OCI-LY7 (cell line): Measurements from ENCODE around the gene IRGQ. TPM values are rescaled to one million over a fixed set of nuclear protein-coding genes. Genes with fewer than 3 reads are reported as not detected.

Experiments
- Bru-seq: library from RNA; stranded (reverse); fragments of 400-500 nt; gene quantifications from one replicate; lab custom pipeline; 2021; lab: Mats Ljungman, UMichigan
- BruChase-seq, 2 experiments: library from RNA; stranded (reverse); fragments of 400-500 nt; gene quantifications; one replicate each; lab custom pipeline; 2021; lab: Mats Ljungman, UMichigan
- BruUV-seq: library from RNA; stranded (reverse); fragments of 400-500 nt; replicated peaks from 2 replicates; lab custom pipeline; 2021; lab: Mats Ljungman, UMichigan
- CTCF ChIA-PET: fragments of 300-600 bp; sonication (Branson Sonifier 250); formaldehyde crosslinking; loops from one replicate; lab custom pipeline; 2022; ENCODE audit warnings: antibody characterized with exemption; ENCODE audit not compliant: unreplicated experiment; lab: Charles Lee
- POLR2A ChIA-PET: fragments of 300-600 bp; sonication (Branson Sonifier 250); formaldehyde crosslinking; loops from one replicate; lab custom pipeline; 2022; ENCODE audit warnings: antibody characterized with exemption; lab: Charles Lee
- DNase-seq: peaks from one replicate; pipeline ENCODE4 v3.0.0-alpha.2; 2015; ENCODE audit warnings: low spot score
- H2AFZ ChIP-seq: fragments of 200-600 bp; sonication (generic), shearing (Covaris generic); 2 replicates; pipeline ENCODE4 v1.6.1; 2014; ENCODE audit warnings: mild to moderate bottlenecking, antibody characterized with exemption, low read length, moderate library complexity
- H3K27ac ChIP-seq: fragments of 200-600 bp; sonication (generic); 2 replicates; pipeline ENCODE4 v1.5.1; 2014; ENCODE audit warnings: mixed run types, low read depth, mild to moderate bottlenecking, moderate library complexity, low read length, inconsistent platforms; ENCODE audit not compliant: poor library complexity, severe bottlenecking
- H3K36me3 ChIP-seq: fragments of 200-600 bp; sonication (generic); 2 replicates; pipeline ENCODE4 v1.6.1; 2014; ENCODE audit warnings: mild to moderate bottlenecking, antibody characterized with exemption, low read length, moderate library complexity, mixed read lengths; ENCODE audit not compliant: insufficient read depth
- H3K4me1 ChIP-seq: fragments of 200-600 bp; sonication (generic); 2 replicates; pipeline ENCODE4 v1.5.1; 2014; ENCODE audit warnings: mild to moderate bottlenecking, low read length; ENCODE audit not compliant: insufficient read depth, poor library complexity, severe bottlenecking
- H3K4me2 ChIP-seq: fragments of 200-600 bp; sonication (generic); 2 replicates; pipeline ENCODE4 v1.6.1; 2014; ENCODE audit warnings: mild to moderate bottlenecking, low read length
- H3K4me3 ChIP-seq: fragments of 200-600 bp; sonication (generic); 2 replicates; pipeline ENCODE4 v1.5.1; 2014; ENCODE audit warnings: mild to moderate bottlenecking, low read depth, low read length; ENCODE audit not compliant: poor library complexity, severe bottlenecking
- H3K79me2 ChIP-seq: fragments of 200-600 bp; sonication (generic); 2 replicates; pipeline ENCODE4 v1.6.1; 2016; ENCODE audit warnings: low read depth, mild to moderate bottlenecking, low read length, moderate library complexity, mixed read lengths; ENCODE audit not compliant: insufficient read depth
- H3K9me2 ChIP-seq: fragments of 200-600 bp; sonication (generic); 2 replicates; pipeline ENCODE4 v1.6.1; 2016; ENCODE audit warnings: mild to moderate bottlenecking, low read length, mixed read lengths; ENCODE audit not compliant: insufficient read depth
- H3K9me3 ChIP-seq: fragments of 200-600 bp; sonication (generic); 2 replicates; pipeline ENCODE4 v1.6.1; 2014; ENCODE audit warnings: mild to moderate bottlenecking, mixed run types, low read length, mixed read lengths
- H4K20me1 ChIP-seq: fragments of 200-600 bp; sonication (generic); 2 replicates; pipeline ENCODE4 v1.6.1; 2014; ENCODE audit warnings: mild to moderate bottlenecking, antibody characterized with exemption, low read length, moderate library complexity, mixed read lengths; ENCODE audit not compliant: insufficient read depth
- CTCF ChIP-seq: fragments of 200-600 bp; sonication (generic); conservative IDR thresholded peaks from 2 replicates; pipeline ENCODE4 v1.5.1; 2014; ENCODE audit warnings: mild to moderate bottlenecking, antibody characterized with exemption, low read length, moderate library complexity, mixed read lengths
- EZH2phosphoT487 ChIP-seq: fragments of 200-600 bp; sonication (generic); IDR thresholded peaks from 2 replicates; pipeline ENCODE4 v1.6.1; 2018; ENCODE audit warnings: low read depth, borderline replicate concordance, mild to moderate bottlenecking, mixed run types, antibody characterized with exemption, low read length, moderate library complexity, mixed read lengths
- intact Hi-C: fragments of 100-400 bp; cut with micrococcal nuclease; formaldehyde crosslinking; loops from one replicate; pipeline ENCODE4 v1.10.0; 2022; ENCODE audit not compliant: unreplicated experiment
- long read RNA-seq: library from polyadenylated mRNA; stranded (forward); transcript quantifications from one replicate; pipeline ENCODE4 v2.0.0, GENCODE V29; 2022
- total RNA-seq, 2 experiments: library from RNA; depleted of rRNA in 1 of 2; stranded (reverse); fragments of >200 nt in 1 of 2; shearing (Covaris generic) in 1 of 2; gene quantifications; 2 replicates each; pipeline ENCODE4 v1.2.3, GENCODE V29; 2014 to 2022

IRGQ gene
- total RNA-seq (2014; rRNA removed; shearing (Covaris generic)): 6.4 and 23.0 TPM in 2 replicates
- 15.1 and 15.3 TPM in 2 replicates for total RNA-seq (2022)
- percentile 59 among the genes with signal in this experiment for Bru-seq, nascent RNA
- BruChase-seq, experiment 1, labeled RNA remaining after a 6-hour chase: percentile 79 among the genes with signal in this experiment
- percentile 88 among the genes with signal in this experiment for BruChase-seq, experiment 2, labeled RNA remaining after a 2-hour chase
- long read RNA-seq, full-length matches to known transcripts: 9 of 10 reads
- long read RNA-seq, partial matches to known transcripts: 0 of 10 reads
- long read RNA-seq, other reads (novel, unspliced or antisense): 1 of 10 reads

GRCh38 chr19:43595999-43596841, at the start of gene IRGQ, which contains the start of gene ZNF576:
Gene IRGQ (minus strand): TSS chr19:43596134. CDS start chr19:43595338, 796 bp downstream.
Gene ZNF576 (plus strand): TSS chr19:43596595. CDS start chr19:43597109, 514 bp downstream.
- peak; percentile 100 for DNase-seq
- Histone ChIP-seq H3K27ac (peak within 1 kb of the TSS; percentile 77), H3K4me1 (peaks cover 13% of the 10 kb centered on the region), H4K20me1 (no peaks in the 10 kb centered on the region; the same call in 1 of the 2 replicates), H3K4me3 (peak within 1 kb of the TSS; percentile 86), H2AFZ (peak within 1 kb of the TSS; percentile 56), H3K79me2 (peaks cover 33% of the 10 kb centered on the region), H3K9me2 (no peaks in the 10 kb centered on the region), H3K4me2 (peak within 1 kb of the TSS; percentile 94), H3K9me3 (no peaks in the 10 kb centered on the region), H3K36me3 (peaks cover 37% of the 10 kb centered on the region)
- POLR2A ChIA-PET: interaction anchor here (0.5 to 2.2 kb wide), 2 partner anchors 21 to 22 kb away, joined by 8 to 9 read pairs; partner anchors contain the start of gene XRCC1
- BruUV-seq: no TSS peak
- intact Hi-C loops: loop anchor here (1.0 to 10.0 kb wide), 4 partner anchors 21 to 189 kb away; partner anchors contain the start of genes PINLYP, XRCC1 and ZNF575
- TF ChIP-seq EZH2phosphoT487 (no peak), CTCF (peak; percentile 46; the same call in 1 of the 2 replicates)
- CTCF ChIA-PET: no interaction called here

GRCh38 chr19:43644181-43644580, 48.2 kb upstream of the IRGQ start:
- CTCF ChIA-PET: no interaction called here

More at GRCh38 chr19:43644181-43644580, 48.2 kb upstream of the IRGQ start:
- no peaks in the 10 kb centered on the region for H3K4me1 ChIP-seq
- DNase-seq: no peak
- H3K4me3 ChIP-seq: no peak overlapping the region
- intact Hi-C loops: no loop called here
- H3K4me2 ChIP-seq: no peak overlapping the region
- TF ChIP-seq EZH2phosphoT487 (no peak), CTCF (no peak)
- H4K20me1 ChIP-seq: no peaks in the 10 kb centered on the region
- H3K79me2 ChIP-seq: no peaks in the 10 kb centered on the region
- BruUV-seq: no TSS peak
- H3K27ac ChIP-seq: no peak overlapping the region
- no peaks in the 10 kb centered on the region for H3K36me3 ChIP-seq
- H3K9me2 ChIP-seq: no peaks in the 10 kb centered on the region
- no peak overlapping the region for H2AFZ ChIP-seq
- no peaks in the 10 kb centered on the region for H3K9me3 ChIP-seq
- POLR2A ChIA-PET: no interaction called here
